Left lung (tissue), 10 donors: ENCODE measurements around the gene DHX36. TPM values are rescaled to one million over a fixed set of nuclear protein-coding genes. Genes with fewer than 3 reads are reported as not detected.

Experiments used
- ATAC-seq: fragments of 200-7000 bp; cut with Tn5 transposase; one replicate; pipeline ENCODE4 v1.9.1; 2020; ENCODE audit warnings: moderate library complexity
- DNase-seq, 4 donors: peaks; one replicate each; pipeline ENCODE4 v3.0.0-alpha.2; 2013 to 2020
- H3K27ac ChIP-seq, 2 donors: fragments of 200-600 bp; sonication (generic) in 1 of 2; one replicate each; pipeline versions ENCODE4 v1.5.0 to v1.8.0; 2020 to 2021
- H3K27me3 ChIP-seq, 2 donors: fragments of 200-600 bp; sonication (generic) in 1 of 2; one replicate each; pipeline versions ENCODE4 v1.5.0 to v1.8.0; 2020 to 2021
- H3K36me3 ChIP-seq, 2 donors: fragments of 200-600 bp; sonication (generic) in 1 of 2; one replicate each; pipeline versions ENCODE4 v1.5.0 to v1.8.0; 2020 to 2021
- H3K4me1 ChIP-seq, 2 donors: fragments of 200-600 bp; one replicate each; pipeline ENCODE4 v1.8.0; 2021
- H3K4me3 ChIP-seq, 2 donors: fragments of 200-600 bp; sonication (generic) in 1 of 2; one replicate each; pipeline versions ENCODE4 v1.5.0 to v1.8.0; 2020 to 2021; ENCODE audit warnings: mild to moderate bottlenecking in 1 of 2
- H3K9me3 ChIP-seq, 2 donors: fragments of 200-600 bp; sonication (generic) in 1 of 2; one replicate each; pipeline versions ENCODE4 v1.5.0 to v1.8.0; 2020 to 2021
- intact Hi-C, 2 donors: fragments of 100-400 bp; cut with DNase I; formaldehyde crosslinking; loops; one replicate each; pipeline versions ENCODE4 v1.11.2 to v1.14.2; 2022
- polyA plus RNA-seq, 6 donors: library from polyadenylated mRNA; unstranded; fragments of 120-200 nt; gene quantifications; one replicate each; pipeline ENCODE4 v1.2.1, GENCODE V29; 2013; ENCODE audit not compliant: insufficient read length in 6 of 6
- total RNA-seq, 2 donors: library from RNA; stranded (reverse); fragmentation: NEBNext Ultra II Directional; extraction: Animal tissue kit (Norgen Biotek cat#: 25700); gene quantifications; one replicate each; pipeline ENCODE4 v1.2.1, GENCODE V29; 2021
- TF ChIP-seq, protein P1 (sequence below), 2 donors: fragments of 200-600 bp; sonication (generic) in 1 of 2; IDR thresholded peaks; one replicate each; pipeline versions ENCODE4 v1.5.0 to v1.8.0; 2021; ENCODE audit warnings: antibody characterized with exemption in 2 of 2
- donor health status: DM: no; HTN: yes; CAD: no.
- donor health status: DM: no; HTN: no; CAD: no.

The DHX36 gene
- total and polyA plus RNA-seq, 8 donors, result 52.6 to 97.1 (median 76.8) TPM

DNA sequence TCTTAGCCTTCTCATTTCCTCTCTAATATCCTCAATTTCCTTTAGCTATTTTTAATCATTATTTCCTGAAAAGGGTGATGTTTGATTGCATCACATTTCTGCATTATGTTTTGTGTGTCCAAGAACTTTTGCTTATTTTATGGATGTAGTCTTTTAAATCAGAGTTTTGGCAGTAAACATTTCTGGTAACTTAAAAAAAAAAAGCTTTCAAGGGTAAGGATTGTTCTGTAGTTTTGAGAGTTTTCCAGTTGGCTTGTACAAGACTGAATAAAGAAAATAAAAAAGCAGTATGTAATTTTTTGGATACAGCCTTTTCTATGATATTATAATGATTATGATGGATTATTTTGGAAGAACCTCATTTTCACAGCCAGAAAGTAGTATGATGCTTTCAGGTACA, 99.4 kb downstream of the DHX36 start:
- no peak overlapping the region for H3K27ac ChIP-seq
- peak in 2 of 4 donors; percentile 8 to 48 for DNase-seq
- ATAC-seq, result no peak
- TF ChIP-seq, protein P1, sequence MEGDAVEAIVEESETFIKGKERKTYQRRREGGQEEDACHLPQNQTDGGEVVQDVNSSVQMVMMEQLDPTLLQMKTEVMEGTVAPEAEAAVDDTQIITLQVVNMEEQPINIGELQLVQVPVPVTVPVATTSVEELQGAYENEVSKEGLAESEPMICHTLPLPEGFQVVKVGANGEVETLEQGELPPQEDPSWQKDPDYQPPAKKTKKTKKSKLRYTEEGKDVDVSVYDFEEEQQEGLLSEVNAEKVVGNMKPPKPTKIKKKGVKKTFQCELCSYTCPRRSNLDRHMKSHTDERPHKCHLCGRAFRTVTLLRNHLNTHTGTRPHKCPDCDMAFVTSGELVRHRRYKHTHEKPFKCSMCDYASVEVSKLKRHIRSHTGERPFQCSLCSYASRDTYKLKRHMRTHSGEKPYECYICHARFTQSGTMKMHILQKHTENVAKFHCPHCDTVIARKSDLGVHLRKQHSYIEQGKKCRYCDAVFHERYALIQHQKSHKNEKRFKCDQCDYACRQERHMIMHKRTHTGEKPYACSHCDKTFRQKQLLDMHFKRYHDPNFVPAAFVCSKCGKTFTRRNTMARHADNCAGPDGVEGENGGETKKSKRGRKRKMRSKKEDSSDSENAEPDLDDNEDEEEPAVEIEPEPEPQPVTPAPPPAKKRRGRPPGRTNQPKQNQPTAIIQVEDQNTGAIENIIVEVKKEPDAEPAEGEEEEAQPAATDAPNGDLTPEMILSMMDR (IDR thresholded peaks at IDR 0.05), result no peak
- intact Hi-C loops, result no loop called here
- no peaks in the 10 kb centered on the region for H3K27me3 ChIP-seq
- H3K36me3 ChIP-seq, result no peaks in the 10 kb centered on the region
- H3K4me3 ChIP-seq, result no peak overlapping the region
- H3K9me3 ChIP-seq, result no peaks in the 10 kb centered on the region
- H3K4me1 ChIP-seq, result peaks cover 0 to 9% of the 10 kb centered on the region in 2 donors

DNA sequence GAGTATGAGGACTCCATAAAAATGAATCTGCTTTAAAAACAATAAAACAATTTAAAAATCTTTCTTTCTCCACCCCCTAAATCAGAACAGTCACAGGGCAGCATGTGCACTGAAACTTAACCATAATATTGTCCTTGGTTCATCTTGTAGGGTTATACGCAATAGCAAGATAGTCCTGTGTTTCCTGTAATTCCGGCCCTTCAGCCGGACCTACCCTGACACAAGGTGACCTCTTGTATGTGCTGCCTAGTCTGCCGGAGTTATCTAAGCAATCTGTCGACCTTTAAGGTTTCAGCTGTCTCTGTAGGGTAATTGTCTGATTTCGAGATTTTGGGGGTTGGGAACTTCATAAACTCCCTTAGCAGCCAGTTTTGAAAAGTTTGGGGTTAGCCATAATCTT, 99.9 kb downstream of the DHX36 start:
- TF ChIP-seq, protein P1 (IDR thresholded peaks at IDR 0.05), result no peak
- ATAC-seq, result no peak
- peak in 1 of 4 donors; percentile 8 for DNase-seq
- Histone ChIP-seq H3K27ac (no peak overlapping the region), H3K27me3 (no peaks in the 10 kb centered on the region), H3K36me3 (peaks cover 0 to 1% of the 10 kb centered on the region in 2 donors), H3K4me3 (no peak overlapping the region), H3K9me3 (no peaks in the 10 kb centered on the region), H3K4me1 (peaks cover 0 to 9% of the 10 kb centered on the region in 2 donors)
- intact Hi-C loops, result no loop called here

DNA sequence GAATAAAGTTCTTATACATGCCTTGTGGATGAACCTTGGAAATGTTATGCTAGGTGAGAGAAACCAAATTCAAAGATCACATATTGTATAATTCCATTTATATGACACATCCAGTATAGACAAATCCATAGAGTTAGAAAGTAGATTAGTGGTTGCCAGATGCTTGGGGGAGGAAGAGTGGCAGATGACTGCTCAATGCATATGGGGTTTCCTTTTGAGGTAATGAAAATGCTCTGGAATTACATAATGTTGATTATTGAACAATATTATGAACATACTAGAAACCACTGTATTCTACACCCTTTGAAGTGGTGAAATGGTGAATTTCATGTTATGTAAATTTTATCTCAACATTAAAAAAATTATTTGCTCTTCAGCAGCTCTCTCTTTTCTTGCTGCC, 100.8 kb downstream of the DHX36 start:
- TF ChIP-seq, protein P1 (IDR thresholded peaks at IDR 0.05), result no peak
- H3K36me3 ChIP-seq, result peaks cover 0 to 9% of the 10 kb centered on the region in 2 donors
- intact Hi-C loops, result no loop called here
- H3K4me1 ChIP-seq, result peaks cover 0 to 9% of the 10 kb centered on the region in 2 donors
- H3K9me3 ChIP-seq, result no peaks in the 10 kb centered on the region
- H3K4me3 ChIP-seq, result no peak overlapping the region
- no peak for DNase-seq
- H3K27ac ChIP-seq, result no peak overlapping the region
- ATAC-seq, result no peak
- H3K27me3 ChIP-seq, result no peaks in the 10 kb centered on the region

Other genes with a start within 250 kb of the DHX36 start
- gene ARHGEF26, start 203.1 kb downstream of the DHX36 start, total RNA-seq, result 10 to 100 TPM; 27.7 to 58.8 TPM
- gene ARHGEF26, start 203.1 kb downstream of the DHX36 start, polyA plus RNA-seq, result 10 to 100 TPM; 25.2 to 34.0 (median 30.0) TPM
- not detected for gene GPR149, start 105.7 kb upstream of the DHX36 start, total RNA-seq
- not detected for gene GPR149, start 105.7 kb upstream of the DHX36 start, polyA plus RNA-seq